AG09309 (cell line): ENCODE measurements around the gene IL4R.
"Not testable (repeated sequence)": the region's sequence is repeated elsewhere in the genome, so short reads cannot be mapped to it uniquely, and the experiment has no call there.

Experiments used
- DNase-seq: peaks from one replicate; pipeline ENCODE4 v3.0.0-alpha.2; 2010; ENCODE audit warnings: low read depth
- H3K4me3 ChIP-seq: 2 replicates; pipeline ENCODE4 v1.5.1; 2011; ENCODE audit warnings: mild to moderate bottlenecking, low read depth, low read length, moderate library complexity; ENCODE audit not compliant: control insufficient read depth
- CTCF ChIP-seq: IDR thresholded peaks from 2 replicates; pipeline ENCODE4 v1.5.1; 2011; ENCODE audit warnings: mild to moderate bottlenecking, low read depth, low read length, inconsistent platforms; ENCODE audit not compliant: insufficient read depth, control insufficient read depth; ENCODE audit errors: missing control alignments

Gene IL4R

GRCh38 chr16:27328937-27329336 is 15.2 kb downstream of the IL4R start:
- no peak for DNase-seq
- no peak for TF ChIP-seq CTCF

GRCh38 chr16:27329376-27330079 is 15.8 kb downstream of the IL4R start:
- DNase-seq, H3K4me3 ChIP-seq: not testable (repeated sequence)

More at GRCh38 chr16:27328937-27329336, 15.2 kb downstream of the IL4R start:
- H3K4me3 ChIP-seq: no peak overlapping the region

- peak; percentile 91 for DNase-seq
- no peak for TF ChIP-seq CTCF
- no peak overlapping the region for H3K4me3 ChIP-seq
These were observed 16.8 kb downstream of the IL4R start for GRCh38 chr16:27330542-27330941.

GRCh38 chr16:27332105-27332504 is 18.3 kb downstream of the IL4R start:
- H3K4me3 ChIP-seq: no peak overlapping the region
- no peak for TF ChIP-seq CTCF
- no peak for DNase-seq

- no peak overlapping the region for H3K4me3 ChIP-seq
- no peak for TF ChIP-seq CTCF
- no peak for DNase-seq
These were observed 19.3 kb downstream of the IL4R start for GRCh38 chr16:27333104-27333503.

GRCh38 chr16:27333549-27333948 is 19.8 kb downstream of the IL4R start:
- H3K4me3 ChIP-seq: no peak overlapping the region
- DNase-seq: no peak
- TF ChIP-seq CTCF: no peak

- no peak for DNase-seq
- no peak overlapping the region for H3K4me3 ChIP-seq
- no peak for TF ChIP-seq CTCF
These were observed 20.5 kb downstream of the IL4R start for GRCh38 chr16:27334192-27334764.
